T-helper 2 cell treated with Interferon-gamma antibody and Interleukin-4, amounts not matched to agents 5 μg/mL and 100 μg/mL, for 36 hours (primary cell): Measurements from ENCODE around the gene BACH2.
"Not testable (repeated sequence)": the region's sequence is repeated elsewhere in the genome, so short reads cannot be mapped to it uniquely, and the experiment has no call there.

ENCODE experiments used
- DNase-seq: peaks from one replicate; pipeline ENCODE4 v3.0.0; 2021; ENCODE audit warnings: low spot score
- H3K27ac Mint-ChIP-seq: one replicate; pipeline ENCODE4 v1.8.0; 2021; ENCODE audit warnings: mild to moderate bottlenecking, mixed read lengths
- H3K27me3 Mint-ChIP-seq: one replicate; pipeline ENCODE4 v1.8.0; 2021; ENCODE audit warnings: low read depth, mixed read lengths
- H3K36me3 Mint-ChIP-seq: one replicate; pipeline ENCODE4 v1.8.0; 2021; ENCODE audit warnings: low read depth, mixed read lengths
- H3K4me1 Mint-ChIP-seq: one replicate; pipeline ENCODE4 v1.8.0; 2021; ENCODE audit warnings: low read depth, mixed read lengths
- H3K4me3 Mint-ChIP-seq: one replicate; pipeline ENCODE4 v1.8.0; 2022; ENCODE audit warnings: mild to moderate bottlenecking, moderate library complexity, mixed read lengths
- H3K9me3 Mint-ChIP-seq: one replicate; pipeline ENCODE4 v1.8.0; 2021; ENCODE audit warnings: mixed read lengths

The BACH2 gene

GRCh38 chr6:90035047-90035723 is 261.5 kb downstream of the BACH2 start:
- Mint-ChIP-seq H3K27ac (no peak overlapping the region), H3K27me3 (no peaks in the 10 kb centered on the region), H3K36me3 (peaks cover 31% of the 10 kb centered on the region)

GRCh38 chr6:90033746-90034271 is 262.8 kb downstream of the BACH2 start:
- H3K4me1 Mint-ChIP-seq: peaks cover 47% of the 10 kb centered on the region
- H3K27ac Mint-ChIP-seq: no peak overlapping the region
- no peaks in the 10 kb centered on the region for H3K27me3 Mint-ChIP-seq
- H3K4me3 Mint-ChIP-seq: no peak overlapping the region
- DNase-seq: no peak
- H3K36me3 Mint-ChIP-seq: peaks cover 31% of the 10 kb centered on the region
- H3K9me3 Mint-ChIP-seq: peaks cover 13% of the 10 kb centered on the region

More at GRCh38 chr6:90035047-90035723, 261.5 kb downstream of the BACH2 start:
- H3K9me3 Mint-ChIP-seq: peaks cover 13% of the 10 kb centered on the region
- DNase-seq: no peak
- peaks cover 33% of the 10 kb centered on the region for H3K4me1 Mint-ChIP-seq
- H3K4me3 Mint-ChIP-seq: no peak overlapping the region

- not testable (repeated sequence) for H3K4me3 Mint-ChIP-seq, H3K27me3 Mint-ChIP-seq, DNase-seq, H3K9me3 Mint-ChIP-seq, H3K27ac Mint-ChIP-seq
- peaks cover 57% of the 10 kb centered on the region for H3K4me1 Mint-ChIP-seq
- peaks cover 27% of the 10 kb centered on the region for H3K36me3 Mint-ChIP-seq
Measured at GRCh38 chr6:90032489-90033212, 264.0 kb downstream of the BACH2 start.

GRCh38 chr6:90028995-90029635 is 267.5 kb downstream of the BACH2 start:
- Mint-ChIP-seq H3K27ac (peak overlapping the region; percentile 56), H3K36me3 (peaks cover 34% of the 10 kb centered on the region), H3K27me3 (no peaks in the 10 kb centered on the region), H3K4me3 (peak overlapping the region; percentile 50), H3K4me1 (peaks cover 58% of the 10 kb centered on the region), H3K9me3 (peaks cover 6% of the 10 kb centered on the region)
- no peak for DNase-seq

GRCh38 chr6:90028066-90028778 is 268.4 kb downstream of the BACH2 start:
- Mint-ChIP-seq H3K36me3 (peaks cover 33% of the 10 kb centered on the region), H3K27ac (no peak overlapping the region), H3K4me3 (peak overlapping the region; percentile 50), H3K4me1 (peaks cover 52% of the 10 kb centered on the region), H3K9me3 (peaks cover 4% of the 10 kb centered on the region), H3K27me3 (no peaks in the 10 kb centered on the region)
- no peak for DNase-seq

- peak overlapping the region; percentile 74 for H3K27ac Mint-ChIP-seq
- H3K27me3 Mint-ChIP-seq: no peaks in the 10 kb centered on the region
- no peaks in the 10 kb centered on the region for H3K9me3 Mint-ChIP-seq
- peaks cover 53% of the 10 kb centered on the region for H3K4me1 Mint-ChIP-seq
- peak overlapping the region; percentile 40 for H3K4me3 Mint-ChIP-seq
- no peak for DNase-seq
- H3K36me3 Mint-ChIP-seq: peaks cover 28% of the 10 kb centered on the region
Measured at GRCh38 chr6:90026216-90026615, 270.4 kb downstream of the BACH2 start.

GRCh38 chr6:90025523-90026061 is 271.1 kb downstream of the BACH2 start:
- DNase-seq: peak; percentile 73
- peak overlapping the region; percentile 74 for H3K27ac Mint-ChIP-seq
- no peaks in the 10 kb centered on the region for H3K9me3 Mint-ChIP-seq
- H3K4me3 Mint-ChIP-seq: peak overlapping the region; percentile 40
- peaks cover 32% of the 10 kb centered on the region for H3K36me3 Mint-ChIP-seq
- no peaks in the 10 kb centered on the region for H3K27me3 Mint-ChIP-seq
- H3K4me1 Mint-ChIP-seq: peaks cover 54% of the 10 kb centered on the region

- H3K36me3 Mint-ChIP-seq: peaks cover 31% of the 10 kb centered on the region
- no peak for DNase-seq
- H3K4me1 Mint-ChIP-seq: peaks cover 48% of the 10 kb centered on the region
- no peaks in the 10 kb centered on the region for H3K27me3 Mint-ChIP-seq
- H3K27ac Mint-ChIP-seq: no peak overlapping the region
- no peaks in the 10 kb centered on the region for H3K9me3 Mint-ChIP-seq
- H3K4me3 Mint-ChIP-seq: no peak overlapping the region
Measured at GRCh38 chr6:90024633-90025032, 272.0 kb downstream of the BACH2 start.

GRCh38 chr6:90021711-90022110 is 274.9 kb downstream of the BACH2 start:
- Mint-ChIP-seq H3K36me3 (peaks cover 43% of the 10 kb centered on the region), H3K9me3 (peaks cover 16% of the 10 kb centered on the region), H3K4me1 (peaks cover 23% of the 10 kb centered on the region), H3K27ac (no peak overlapping the region), H3K4me3 (no peak overlapping the region), H3K27me3 (no peaks in the 10 kb centered on the region)
- DNase-seq: no peak

- H3K27ac Mint-ChIP-seq: no peak overlapping the region
- H3K9me3 Mint-ChIP-seq: peaks cover 17% of the 10 kb centered on the region
- DNase-seq: no peak
- peaks cover 17% of the 10 kb centered on the region for H3K4me1 Mint-ChIP-seq
- no peak overlapping the region for H3K4me3 Mint-ChIP-seq
- H3K27me3 Mint-ChIP-seq: no peaks in the 10 kb centered on the region
- peaks cover 47% of the 10 kb centered on the region for H3K36me3 Mint-ChIP-seq
Measured at GRCh38 chr6:90020746-90021145, 275.9 kb downstream of the BACH2 start.

- no peaks in the 10 kb centered on the region for H3K27me3 Mint-ChIP-seq
- no peak overlapping the region for H3K27ac Mint-ChIP-seq
- DNase-seq: no peak
- peaks cover 37% of the 10 kb centered on the region for H3K36me3 Mint-ChIP-seq
- no peak overlapping the region for H3K4me3 Mint-ChIP-seq
- peaks cover 23% of the 10 kb centered on the region for H3K9me3 Mint-ChIP-seq
- peaks cover 8% of the 10 kb centered on the region for H3K4me1 Mint-ChIP-seq
Measured at GRCh38 chr6:90019216-90019615, 277.4 kb downstream of the BACH2 start.

GRCh38 chr6:90015883-90016282 is 280.8 kb downstream of the BACH2 start:
- Mint-ChIP-seq H3K27me3 (no peaks in the 10 kb centered on the region), H3K4me3 (no peak overlapping the region), H3K27ac (no peak overlapping the region), H3K9me3 (peaks cover 23% of the 10 kb centered on the region), H3K36me3 (peaks cover 42% of the 10 kb centered on the region), H3K4me1 (peaks cover 17% of the 10 kb centered on the region)
- no peak for DNase-seq

- peak overlapping the region; percentile 55 for H3K27ac Mint-ChIP-seq
- H3K36me3 Mint-ChIP-seq: peaks cover 51% of the 10 kb centered on the region
- peaks cover 33% of the 10 kb centered on the region for H3K4me1 Mint-ChIP-seq
- H3K4me3 Mint-ChIP-seq: peak overlapping the region; percentile 18
- no peak for DNase-seq
- H3K9me3 Mint-ChIP-seq: no peaks in the 10 kb centered on the region
- no peaks in the 10 kb centered on the region for H3K27me3 Mint-ChIP-seq
Measured at GRCh38 chr6:90008908-90009501, 287.6 kb downstream of the BACH2 start.
